Activated B cell treated with CpG ODN at 0.5 μM for 24 hours (primary cell): ENCODE data around the gene APOL6. TPM values are rescaled to one million over a fixed set of nuclear protein-coding genes. Genes with fewer than 3 reads are reported as not detected.

ENCODE experiments used
- ATAC-seq: fragments of 200-7000 bp; cut with Tn5 transposase; one replicate; pipeline ENCODE4 v1.10.0; 2021; ENCODE audit warnings: low read depth, mild to moderate bottlenecking, moderate library complexity
- CTCF ChIA-PET: fragments of 350-600 bp; sonication (Branson Sonifier 250); formaldehyde crosslinking; loops from one replicate; lab custom pipeline; 2021; ENCODE audit warnings: antibody characterized with exemption; lab: Charles Lee
- POLR2A ChIA-PET: fragments of 350-600 bp; sonication (Branson Sonifier 250); formaldehyde crosslinking; loops from one replicate; lab custom pipeline; 2021; ENCODE audit warnings: antibody characterized with exemption; lab: Charles Lee
- DNase-seq: peaks from one replicate; pipeline ENCODE4 v3.0.0; 2022
- H3K27ac Mint-ChIP-seq: one replicate; pipeline ENCODE4 v1.8.0; 2020; ENCODE audit warnings: mixed read lengths
- H3K27me3 Mint-ChIP-seq: one replicate; pipeline ENCODE4 v1.8.0; 2021; ENCODE audit warnings: mixed read lengths
- H3K36me3 Mint-ChIP-seq: one replicate; pipeline ENCODE4 v1.8.0; 2021; ENCODE audit warnings: low read depth, mixed read lengths
- H3K4me1 Mint-ChIP-seq: one replicate; pipeline ENCODE4 v1.8.0; 2021; ENCODE audit warnings: mixed read lengths
- H3K4me3 Mint-ChIP-seq: one replicate; pipeline ENCODE4 v1.8.0; 2020; ENCODE audit warnings: mild to moderate bottlenecking, mixed read lengths
- H3K9me3 Mint-ChIP-seq: one replicate; pipeline ENCODE4 v1.8.0; 2020; ENCODE audit warnings: mixed read lengths
- CTCF ChIP-seq: fragments of 200-600 bp; IDR thresholded peaks from one replicate; pipeline ENCODE4 v1.8.0; 2022; ENCODE audit warnings: antibody characterized with exemption, mild to moderate bottlenecking
- intact Hi-C: fragments of 100-400 bp; cut with micrococcal nuclease; formaldehyde crosslinking; loops from one replicate; pipeline ENCODE4 v1.15.1; 2024
- total RNA-seq: library from RNA; stranded (reverse); gene quantifications from 2 replicates; pipeline ENCODE4 v1.2.3, GENCODE V29; 2022

The APOL6 gene
- total RNA-seq, 1 donor from 2014 or later, result 7.7 TPM

GRCh38 chr22:35617137-35617755 is 31.0 kb upstream of the APOL6 start, which contains the start of gene MB:
Gene MB (minus strand): TSS chr22:35617329. CDS start chr22:35617257, 72 bp downstream.
- CTCF ChIA-PET, result no interaction called here
- no peaks in the 10 kb centered on the region for H3K36me3 Mint-ChIP-seq

GRCh38 chr22:35618427-35619223 is 29.6 kb upstream of the APOL6 start:
- no peak for ATAC-seq

More at GRCh38 chr22:35617137-35617755, 31.0 kb upstream of the APOL6 start, which contains the start of gene MB:
- Mint-ChIP-seq H3K4me3 (no peak within 1 kb of the TSS), H3K9me3 (no peaks in the 10 kb centered on the region), H3K4me1 (peaks cover 2% of the 10 kb centered on the region), H3K27me3 (peaks cover 6% of the 10 kb centered on the region), H3K27ac (no peak within 1 kb of the TSS)
- ATAC-seq, result no peak
- no peak for DNase-seq
- no peak for TF ChIP-seq CTCF
- POLR2A ChIA-PET, result no interaction called here
- intact Hi-C loops, result no loop called here

GRCh38 chr22:35619336-35620094 is 28.7 kb upstream of the APOL6 start:
- Mint-ChIP-seq H3K27ac (no peak overlapping the region), H3K27me3 (peaks cover 13% of the 10 kb centered on the region), H3K4me1 (peaks cover 2% of the 10 kb centered on the region), H3K36me3 (no peaks in the 10 kb centered on the region), H3K4me3 (no peak overlapping the region), H3K9me3 (no peaks in the 10 kb centered on the region)
- TF ChIP-seq CTCF, result no peak
- POLR2A ChIA-PET, result no interaction called here
- ATAC-seq, result no peak
- DNase-seq, result no peak
- intact Hi-C loops, result loop anchor here (5.0 kb wide), 1 partner anchor 37 kb away; no protein-coding TSS in a partner anchor
- CTCF ChIA-PET, result interaction anchor here (0.6 to 2.2 kb wide), 2 partner anchors 144 to 505 kb away, joined by 3 to 6 read pairs; no protein-coding TSS in a partner anchor

More at GRCh38 chr22:35618427-35619223, 29.6 kb upstream of the APOL6 start:
- no peaks in the 10 kb centered on the region for H3K36me3 Mint-ChIP-seq
- no peak for TF ChIP-seq CTCF
- ChIA-PET CTCF (no interaction called here), POLR2A (no interaction called here)
- peaks cover 8% of the 10 kb centered on the region for H3K27me3 Mint-ChIP-seq
- H3K4me1 Mint-ChIP-seq, result peaks cover 2% of the 10 kb centered on the region
- H3K4me3 Mint-ChIP-seq, result no peak overlapping the region
- intact Hi-C loops, result no loop called here
- no peak overlapping the region for H3K27ac Mint-ChIP-seq
- H3K9me3 Mint-ChIP-seq, result no peaks in the 10 kb centered on the region
- no peak for DNase-seq

GRCh38 chr22:35620624-35621251 is 27.5 kb upstream of the APOL6 start:
- ChIA-PET CTCF (interaction anchor here (1.8 to 2.2 kb wide), 2 partner anchors 270 to 504 kb away, joined by 6 to 8 read pairs; no protein-coding TSS in a partner anchor), POLR2A (no interaction called here)
- ATAC-seq, result no peak
- peaks cover 3% of the 10 kb centered on the region for H3K9me3 Mint-ChIP-seq
- peaks cover 2% of the 10 kb centered on the region for H3K4me1 Mint-ChIP-seq
- no peaks in the 10 kb centered on the region for H3K36me3 Mint-ChIP-seq
- no peak overlapping the region for H3K27ac Mint-ChIP-seq
- no peak overlapping the region for H3K4me3 Mint-ChIP-seq
- TF ChIP-seq CTCF, result no peak
- H3K27me3 Mint-ChIP-seq, result peaks cover 22% of the 10 kb centered on the region
- no peak for DNase-seq
- intact Hi-C loops, result loop anchor here (5.0 kb wide), 1 partner anchor 38 kb away; no protein-coding TSS in a partner anchor
